ENCODE results near the gene HOXC11.

HOXC11 gene

GRCh38 chr12:54007538-54008259 is 34.8 kb downstream of the HOXC11 start:
- DNase-seq (ENCODE audit: low spot score) = no peak
- TF ChIP-seq CTCF (IDR thresholded peaks at IDR 0.05; ENCODE audit: borderline replicate concordance, control extremely low read depth, extremely low read depth, insufficient read depth, missing control alignments) = no peak
- in situ Hi-C loops (cut with MboI; ENCODE audit: low sequenced_read_pairs, unreplicated experiment) = no loop called here

GRCh38 chr12:54008260-54008552 is 35.3 kb downstream of the HOXC11 start:
- DNase-seq (ENCODE audit: low spot score) = no peak
- no peak for TF ChIP-seq CTCF (IDR thresholded peaks at IDR 0.05; ENCODE audit: borderline replicate concordance, control extremely low read depth, extremely low read depth, insufficient read depth, missing control alignments)
- in situ Hi-C loops (cut with MboI; ENCODE audit: low sequenced_read_pairs, unreplicated experiment) = no loop called here

- no peak for DNase-seq (ENCODE audit: low spot score)
- in situ Hi-C loops (cut with MboI; ENCODE audit: low sequenced_read_pairs, unreplicated experiment) = no loop called here
These were observed 36.5 kb downstream of the HOXC11 start for GRCh38 chr12:54009171-54010052.

GRCh38 chr12:54010053-54010971 is 37.4 kb downstream of the HOXC11 start:
- no peak for TF ChIP-seq CTCF (IDR thresholded peaks at IDR 0.05; ENCODE audit: borderline replicate concordance, control extremely low read depth, extremely low read depth, insufficient read depth, missing control alignments)
- DNase-seq (ENCODE audit: low spot score) = no peak
- in situ Hi-C loops (cut with MboI; ENCODE audit: low sequenced_read_pairs, unreplicated experiment) = no loop called here

More at GRCh38 chr12:54009171-54010052, 36.5 kb downstream of the HOXC11 start:
- TF ChIP-seq CTCF (IDR thresholded peaks at IDR 0.05; ENCODE audit: borderline replicate concordance, control extremely low read depth, extremely low read depth, insufficient read depth, missing control alignments) = no peak

GRCh38 chr12:54010972-54011664 is 38.2 kb downstream of the HOXC11 start:
- no peak for DNase-seq (ENCODE audit: low spot score)
- in situ Hi-C loops (cut with MboI; ENCODE audit: low sequenced_read_pairs, unreplicated experiment) = no loop called here
- TF ChIP-seq CTCF (IDR thresholded peaks at IDR 0.05; ENCODE audit: borderline replicate concordance, control extremely low read depth, extremely low read depth, insufficient read depth, missing control alignments) = no peak

All from GM13976 (cell line).